Gastroesophageal sphincter (tissue), 4 donors: ENCODE results near the gene NCKAP5. TPM values are rescaled to one million over a fixed set of nuclear protein-coding genes. Genes with fewer than 3 reads are reported as not detected.

Source experiments
- ATAC-seq: fragments of 150-250 bp; one replicate; pipeline ENCODE4 v1.9.1; 2016; ENCODE audit warnings: mild to moderate bottlenecking, moderate library complexity
- H3K27ac ChIP-seq, 4 donors: fragments of 200-600 bp; sonication (generic) in 3 of 4; 1 replicate in 3 of 4; 2 replicates in 1 of 4; pipeline ENCODE4 v1.5.1; 2016 to 2019
- H3K27me3 ChIP-seq: fragments of 200-600 bp; sonication (generic); one replicate; pipeline ENCODE4 v1.5.1; 2019
- H3K36me3 ChIP-seq, 2 donors: fragments of 200-600 bp; sonication (generic); one replicate each; pipeline ENCODE4 v1.5.1; 2019; ENCODE audit warnings: control low read depth in 1 of 2
- H3K4me1 ChIP-seq, 3 donors: fragments of 200-600 bp; sonication (generic); 1 replicate in 2 of 3; 2 replicates in 1 of 3; pipeline ENCODE4 v1.5.1; 2016 to 2019; ENCODE audit warnings: control low read depth in 2 of 3
- H3K4me3 ChIP-seq, 2 donors: fragments of 200-600 bp; sonication (generic); one replicate each; pipeline ENCODE4 v1.5.1; 2019; ENCODE audit warnings: mild to moderate bottlenecking in 1 of 2, moderate library complexity in 1 of 2
- H3K9me3 ChIP-seq, 3 donors: fragments of 200-600 bp; sonication (generic); one replicate each; pipeline ENCODE4 v1.5.1; 2017 to 2019; ENCODE audit warnings: control low read depth in 2 of 3
- CTCF ChIP-seq, 4 experiments: fragments of 200-600 bp in 2 of 4; fragments of 450-650 bp in 2 of 4; sonication (generic) in 1 of 4; IDR thresholded peaks; one replicate each; pipeline ENCODE4 v1.5.1; 2017 to 2019; ENCODE audit warnings: antibody characterized with exemption in 4 of 4, mild to moderate bottlenecking in 2 of 4, moderate library complexity in 2 of 4
- EP300 ChIP-seq: sonication (generic); formaldehyde crosslinking; IDR thresholded peaks from one replicate; pipeline ENCODE4 v1.6.1; 2017; ENCODE audit warnings: antibody characterized with exemption, mild to moderate bottlenecking
- POLR2A ChIP-seq, 2 donors: fragments of 450-650 bp; IDR thresholded peaks; one replicate each; pipeline ENCODE4 v1.6.1; 2017; ENCODE audit warnings: antibody characterized with exemption in 2 of 2, mild to moderate bottlenecking in 2 of 2, moderate library complexity in 1 of 2
- POLR2AphosphoS5 ChIP-seq: sonication (generic); formaldehyde crosslinking; IDR thresholded peaks from one replicate; pipeline ENCODE4 v1.6.1; 2017; ENCODE audit warnings: antibody characterized with exemption
- WGBS, 2 donors: methylation state at CpG; one replicate each; pipeline ENCODE4 v1.1.5; 2018; ENCODE audit warnings: low coverage in 1 of 2; 5-methylcytosine and 5-hydroxymethylcytosine counted together
- total RNA-seq, 4 donors: library from RNA; depleted of rRNA; stranded (reverse); fragments of >200 nt; gene quantifications; one replicate each; pipeline ENCODE4 v1.1.0, GENCODE V29; 2016

Gene NCKAP5
- total RNA-seq, 4 donors from 2014 or later, result 0.16 to 0.57 (median 0.33) TPM

- Histone ChIP-seq H3K4me3 (no peak overlapping the region), H3K27ac (no peak overlapping the region), H3K4me1 (no peaks in the 10 kb centered on the region), H3K9me3 (no peaks in the 10 kb centered on the region), H3K27me3 (no peaks in the 10 kb centered on the region), H3K36me3 (no peaks in the 10 kb centered on the region)
- TF ChIP-seq POLR2A (IDR thresholded peaks at IDR 0.05) (no peak), CTCF (IDR thresholded peaks at IDR 0.05) (no peak), POLR2AphosphoS5 (no peak), EP300 (no peak)
- no peak for ATAC-seq
- 69 to 85% methylated on average over 2 of the region's 2 CpGs for WGBS, 2 donors
These were observed 477.9 kb downstream of the NCKAP5 start for GRCh38 chr2:133090358-133090757.

GRCh38 chr2:133086176-133086575, 482.1 kb downstream of the NCKAP5 start:
- no peak overlapping the region for H3K27ac ChIP-seq
- H3K36me3 ChIP-seq, result no peaks in the 10 kb centered on the region
- no peaks in the 10 kb centered on the region for H3K4me1 ChIP-seq
- no peak for TF ChIP-seq EP300
- TF ChIP-seq CTCF (IDR thresholded peaks at IDR 0.05), result no peak
- TF ChIP-seq POLR2A (IDR thresholded peaks at IDR 0.05), result no peak
- no peak for ATAC-seq
- no peaks in the 10 kb centered on the region for H3K9me3 ChIP-seq
- 92 to 97% methylated on average over 5 of the region's 6 CpGs for WGBS, 2 donors
- no peak overlapping the region for H3K4me3 ChIP-seq
- H3K27me3 ChIP-seq, result no peaks in the 10 kb centered on the region

GRCh38 chr2:133085646-133086045, 482.6 kb downstream of the NCKAP5 start:
- H3K4me1 ChIP-seq, result no peaks in the 10 kb centered on the region
- H3K4me3 ChIP-seq, result no peak overlapping the region
- TF ChIP-seq POLR2AphosphoS5, result no peak
- no peak for TF ChIP-seq CTCF (IDR thresholded peaks at IDR 0.05)
- no peak for TF ChIP-seq POLR2A (IDR thresholded peaks at IDR 0.05)
- TF ChIP-seq EP300, result no peak
- no peaks in the 10 kb centered on the region for H3K9me3 ChIP-seq
- WGBS, 2 donors, result 96 to 100% methylated on average over 2 of the region's 2 CpGs
- ATAC-seq, result no peak
- H3K27me3 ChIP-seq, result no peaks in the 10 kb centered on the region
- no peak overlapping the region for H3K27ac ChIP-seq
- no peaks in the 10 kb centered on the region for H3K36me3 ChIP-seq

GRCh38 chr2:133082034-133082433, 486.2 kb downstream of the NCKAP5 start:
- no peak for ATAC-seq

More at GRCh38 chr2:133082034-133082433, 486.2 kb downstream of the NCKAP5 start:
- no peaks in the 10 kb centered on the region for H3K27me3 ChIP-seq
- H3K4me1 ChIP-seq, result no peaks in the 10 kb centered on the region
- no peaks in the 10 kb centered on the region for H3K36me3 ChIP-seq
- no peaks in the 10 kb centered on the region for H3K9me3 ChIP-seq
- H3K4me3 ChIP-seq, result no peak overlapping the region
- no peak overlapping the region for H3K27ac ChIP-seq
- no peak for TF ChIP-seq CTCF (IDR thresholded peaks at IDR 0.05)
- no peak for TF ChIP-seq EP300
- TF ChIP-seq POLR2A (IDR thresholded peaks at IDR 0.05), result no peak
- TF ChIP-seq POLR2AphosphoS5, result no peak
- WGBS, 2 donors, result 88 to 100% methylated on average over 1 of the region's 1 CpG
